NB4 (cell line): Measurements from ENCODE around the gene MCM6.

Experiments used
- POLR2A ChIP-seq: IDR thresholded peaks from 2 replicates; pipeline ENCODE4 v1.6.1; 2011; ENCODE audit warnings: mild to moderate bottlenecking; ENCODE audit not compliant: insufficient read length; ENCODE audit errors: extremely low read depth
- TF ChIP-seq, protein P1 (sequence below): IDR thresholded peaks from one replicate; pipeline ENCODE4 v1.5.1; 2012; ENCODE audit warnings: low read depth, low read length
- TF ChIP-seq, protein P2 (sequence below): IDR thresholded peaks from 2 replicates; pipeline ENCODE4 v1.6.1; 2011; ENCODE audit warnings: low read depth, low read length

DNA sequence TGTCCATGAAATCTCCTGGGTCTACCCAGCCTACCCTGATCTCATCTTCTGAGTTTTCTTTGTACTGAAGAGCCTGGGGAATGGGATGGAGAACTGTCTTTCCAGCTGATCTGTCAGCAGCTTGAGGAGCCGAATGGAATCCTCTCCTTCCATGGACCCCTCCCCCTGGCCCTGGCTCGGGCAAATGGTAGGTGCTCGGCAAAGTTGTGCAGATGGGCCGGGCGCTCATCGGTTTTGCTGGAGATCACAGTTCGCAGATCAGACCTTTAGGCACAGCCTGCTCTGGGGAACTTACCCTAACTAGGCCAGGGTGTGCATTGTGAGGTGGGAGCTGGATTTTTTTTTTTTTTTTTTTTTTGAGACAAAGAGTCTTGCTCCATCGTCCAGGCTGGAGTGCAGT, 79.6 kb downstream of the MCM6 start:
- TF ChIP-seq, protein P1, sequence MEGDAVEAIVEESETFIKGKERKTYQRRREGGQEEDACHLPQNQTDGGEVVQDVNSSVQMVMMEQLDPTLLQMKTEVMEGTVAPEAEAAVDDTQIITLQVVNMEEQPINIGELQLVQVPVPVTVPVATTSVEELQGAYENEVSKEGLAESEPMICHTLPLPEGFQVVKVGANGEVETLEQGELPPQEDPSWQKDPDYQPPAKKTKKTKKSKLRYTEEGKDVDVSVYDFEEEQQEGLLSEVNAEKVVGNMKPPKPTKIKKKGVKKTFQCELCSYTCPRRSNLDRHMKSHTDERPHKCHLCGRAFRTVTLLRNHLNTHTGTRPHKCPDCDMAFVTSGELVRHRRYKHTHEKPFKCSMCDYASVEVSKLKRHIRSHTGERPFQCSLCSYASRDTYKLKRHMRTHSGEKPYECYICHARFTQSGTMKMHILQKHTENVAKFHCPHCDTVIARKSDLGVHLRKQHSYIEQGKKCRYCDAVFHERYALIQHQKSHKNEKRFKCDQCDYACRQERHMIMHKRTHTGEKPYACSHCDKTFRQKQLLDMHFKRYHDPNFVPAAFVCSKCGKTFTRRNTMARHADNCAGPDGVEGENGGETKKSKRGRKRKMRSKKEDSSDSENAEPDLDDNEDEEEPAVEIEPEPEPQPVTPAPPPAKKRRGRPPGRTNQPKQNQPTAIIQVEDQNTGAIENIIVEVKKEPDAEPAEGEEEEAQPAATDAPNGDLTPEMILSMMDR, result no peak
- TF ChIP-seq POLR2A, result no peak
- TF ChIP-seq, protein P2, sequence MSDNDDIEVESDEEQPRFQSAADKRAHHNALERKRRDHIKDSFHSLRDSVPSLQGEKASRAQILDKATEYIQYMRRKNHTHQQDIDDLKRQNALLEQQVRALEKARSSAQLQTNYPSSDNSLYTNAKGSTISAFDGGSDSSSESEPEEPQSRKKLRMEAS, result no peak
